Activated gamma-delta T cell treated with Interleukin-2 at 50 U/mL for 16 hours (primary cell): ENCODE results near the gene SLC13A3.

Experiments used
- DNase-seq: peaks from one replicate; pipeline ENCODE4 v3.0.0-alpha.2; 2020

Gene SLC13A3

GRCh38 chr20:46519471-46520068 is 131.7 kb downstream of the SLC13A3 start:
- DNase-seq, result no peak

- DNase-seq, result no peak
Observed at GRCh38 chr20:46512943-46513844, 138.1 kb downstream of the SLC13A3 start, which contains the start of gene ZNF334. Gene ZNF334 (minus strand): TSS chr20:46513559. CDS start chr20:46512102, 1,457 bp downstream.

- DNase-seq, result no peak
Observed at GRCh38 chr20:46509523-46509922, 141.7 kb downstream of the SLC13A3 start.
